DND-41 (cell line): ENCODE measurements around the gene LAMP1.

Source experiments
- EZH2 ChIP-seq: IDR thresholded peaks from 3 replicates; pipeline ENCODE4 v1.6.1; 2012; ENCODE audit warnings: borderline replicate concordance, low read depth, mild to moderate bottlenecking, moderate library complexity, low read length, inconsistent platforms; ENCODE audit not compliant: severe bottlenecking
- TF ChIP-seq, protein P1 (sequence below): IDR thresholded peaks from 2 replicates; pipeline ENCODE4 v1.5.1; 2012; ENCODE audit warnings: borderline replicate concordance, low read length, moderate library complexity, mild to moderate bottlenecking; ENCODE audit not compliant: poor library complexity, severe bottlenecking; ENCODE audit errors: extremely low read depth

DNA sequence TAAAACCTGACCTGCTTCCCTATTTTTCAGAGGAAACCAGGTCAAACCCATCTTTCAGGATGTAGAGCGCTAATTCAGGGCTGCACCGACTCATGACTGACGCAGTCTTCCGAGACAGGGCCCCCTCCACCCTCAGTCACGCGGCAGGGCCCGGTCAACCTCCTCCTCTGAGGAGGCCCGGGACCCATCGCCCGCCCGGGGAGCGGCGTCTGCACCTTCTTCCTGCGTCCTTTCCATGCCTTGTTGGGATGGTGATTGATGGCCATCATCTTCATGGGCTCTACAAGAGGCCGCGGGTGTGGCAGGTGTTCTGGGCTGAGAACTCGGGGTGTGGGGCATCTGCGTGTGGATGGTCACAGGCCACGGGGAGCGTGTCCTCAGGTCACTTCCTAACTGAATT lies 40.9 kb downstream of the LAMP1 start:
- TF ChIP-seq, protein P1, sequence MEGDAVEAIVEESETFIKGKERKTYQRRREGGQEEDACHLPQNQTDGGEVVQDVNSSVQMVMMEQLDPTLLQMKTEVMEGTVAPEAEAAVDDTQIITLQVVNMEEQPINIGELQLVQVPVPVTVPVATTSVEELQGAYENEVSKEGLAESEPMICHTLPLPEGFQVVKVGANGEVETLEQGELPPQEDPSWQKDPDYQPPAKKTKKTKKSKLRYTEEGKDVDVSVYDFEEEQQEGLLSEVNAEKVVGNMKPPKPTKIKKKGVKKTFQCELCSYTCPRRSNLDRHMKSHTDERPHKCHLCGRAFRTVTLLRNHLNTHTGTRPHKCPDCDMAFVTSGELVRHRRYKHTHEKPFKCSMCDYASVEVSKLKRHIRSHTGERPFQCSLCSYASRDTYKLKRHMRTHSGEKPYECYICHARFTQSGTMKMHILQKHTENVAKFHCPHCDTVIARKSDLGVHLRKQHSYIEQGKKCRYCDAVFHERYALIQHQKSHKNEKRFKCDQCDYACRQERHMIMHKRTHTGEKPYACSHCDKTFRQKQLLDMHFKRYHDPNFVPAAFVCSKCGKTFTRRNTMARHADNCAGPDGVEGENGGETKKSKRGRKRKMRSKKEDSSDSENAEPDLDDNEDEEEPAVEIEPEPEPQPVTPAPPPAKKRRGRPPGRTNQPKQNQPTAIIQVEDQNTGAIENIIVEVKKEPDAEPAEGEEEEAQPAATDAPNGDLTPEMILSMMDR, result no peak
- no peak for TF ChIP-seq EZH2
